GF-D8 (cell line): ENCODE data around the gene MBD6.
A peak's percentile ranks its signal among the peaks of the same experiment; 100 is the strongest.

Experiments
- DNase-seq: peaks from one replicate; lab custom pipeline; 2025; lab: John Stamatoyannopoulos, UW

MBD6 gene

GRCh38 chr12:57528831-57529555 is 6.4 kb downstream of the MBD6 start:
- no peak for DNase-seq

- no peak for DNase-seq
Measured at GRCh38 chr12:57529831-57530230, 7.2 kb downstream of the MBD6 start.

DNA sequence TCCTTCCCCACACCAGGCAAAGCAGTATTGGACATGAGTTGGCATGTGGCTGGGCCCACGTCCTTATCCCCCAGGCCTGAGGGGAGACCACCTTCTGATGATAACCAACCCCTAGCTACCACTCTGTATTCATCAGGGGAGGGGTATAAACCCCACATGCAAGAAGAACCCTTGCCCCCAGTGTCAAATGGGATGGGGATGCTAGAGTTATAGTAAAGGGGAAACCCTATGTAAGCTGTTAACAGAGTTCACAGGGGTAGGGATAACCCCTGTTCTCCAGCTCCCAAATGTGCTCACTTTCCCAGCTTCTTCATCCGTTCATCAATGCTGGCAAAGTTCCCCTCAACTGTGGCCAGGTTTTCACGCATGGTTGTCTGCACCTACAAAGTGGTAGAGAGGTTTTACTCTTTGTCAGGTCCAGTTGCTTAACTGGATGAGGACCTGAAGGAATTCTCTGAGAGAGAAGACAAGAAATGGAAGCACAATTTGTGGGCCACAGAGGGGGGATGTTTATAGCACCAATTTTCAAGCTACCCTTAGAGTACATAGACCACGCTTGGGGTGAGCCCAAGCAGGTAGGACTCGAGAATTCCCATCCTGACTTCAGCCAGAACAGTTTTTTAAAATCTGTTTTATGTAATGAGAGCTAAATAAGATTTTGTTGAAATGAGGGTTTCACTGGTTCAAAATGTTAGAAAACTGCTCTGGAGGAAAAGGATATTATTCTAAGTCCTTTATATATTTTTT is 7.9 kb downstream of the MBD6 start:
- DNase-seq, result no peak

DNA sequence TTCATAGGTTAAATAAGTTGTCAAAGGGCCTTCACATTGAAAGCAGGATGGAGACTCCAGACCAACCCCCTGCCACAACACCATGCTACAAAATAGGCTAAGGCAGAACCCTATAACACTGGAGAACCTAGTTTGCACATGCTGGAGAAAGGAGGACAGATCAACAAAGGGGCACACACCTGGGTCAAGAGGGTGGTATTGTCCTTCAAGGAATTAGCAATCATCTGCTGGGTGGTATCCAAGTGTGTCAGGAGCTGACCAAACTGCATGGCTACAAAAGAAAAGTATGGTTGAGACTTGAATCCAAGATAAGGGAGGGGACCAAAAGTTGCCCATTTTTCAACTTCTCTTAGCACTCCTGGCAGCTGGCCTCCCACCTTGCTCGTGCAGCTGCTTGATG is 9.2 kb downstream of the MBD6 start:
- no peak for DNase-seq

DNA sequence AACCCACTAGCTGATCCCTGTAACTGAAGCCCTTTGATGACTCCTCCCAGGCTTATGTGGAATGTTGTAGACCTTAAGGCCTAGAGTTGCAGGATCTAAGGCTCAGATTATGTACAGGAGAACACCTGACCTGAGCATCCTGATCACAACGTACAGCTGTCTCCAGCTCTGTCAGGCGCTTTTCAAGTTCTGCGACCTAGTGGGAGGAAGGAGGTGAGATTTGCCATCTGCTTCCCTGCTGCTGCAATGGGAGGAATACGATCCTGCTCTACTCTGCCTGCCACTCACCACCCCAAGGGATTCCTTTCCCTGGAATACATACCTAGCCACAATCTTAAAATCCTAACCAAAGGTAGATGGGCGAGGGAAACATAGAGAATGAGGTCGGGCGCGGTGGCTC is 10.5 kb downstream of the MBD6 start:
- no peak for DNase-seq

GRCh38 chr12:57534250-57534649 is 11.6 kb downstream of the MBD6 start:
- no peak for DNase-seq

DNA sequence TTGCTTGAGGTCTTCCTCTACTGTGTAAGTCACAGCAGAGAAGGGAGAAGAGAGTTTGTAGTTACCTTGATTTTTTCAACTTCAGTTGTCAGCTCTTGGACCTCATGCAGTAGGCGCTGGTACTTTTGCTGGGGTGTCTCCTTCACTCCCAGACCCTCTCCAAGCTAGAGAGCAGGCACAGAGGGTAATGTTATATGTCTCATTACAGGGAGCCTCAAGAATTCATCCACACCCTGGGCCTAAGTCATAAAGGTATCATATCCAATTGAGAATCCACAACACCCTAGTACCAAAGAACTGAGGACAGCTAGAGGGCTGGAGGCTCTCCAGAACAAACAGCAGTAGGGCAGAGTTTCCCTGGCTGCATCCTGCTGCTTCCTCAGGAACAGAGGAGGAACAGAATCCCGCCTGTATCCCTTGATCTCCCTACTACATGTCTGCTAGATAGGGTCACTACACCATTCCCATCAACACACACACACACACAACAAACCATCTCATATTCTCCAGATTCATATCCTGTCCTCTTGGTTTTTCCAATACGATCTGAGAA is 12.4 kb downstream of the MBD6 start:
- DNase-seq, result no peak

GRCh38 chr12:57535764-57536596 is 13.4 kb downstream of the MBD6 start:
- no peak for DNase-seq

DNA sequence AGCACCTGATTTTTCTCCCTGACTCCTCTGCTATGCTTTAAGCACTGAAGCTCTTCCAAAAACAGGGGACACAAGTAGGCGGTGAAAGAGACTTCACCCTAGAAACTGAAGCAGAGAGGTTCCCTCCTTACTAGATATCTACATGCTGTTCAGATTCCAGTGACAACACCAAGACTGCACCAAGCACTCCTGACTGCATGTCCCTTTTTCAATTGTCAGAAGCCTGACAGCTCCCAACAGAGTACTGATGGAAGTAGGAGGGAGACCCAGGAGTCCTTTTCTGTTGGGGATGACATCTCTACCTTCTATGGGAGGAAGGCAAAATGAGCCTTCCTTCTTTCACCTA is 13.9 kb downstream of the MBD6 start:
- no peak for DNase-seq

DNA sequence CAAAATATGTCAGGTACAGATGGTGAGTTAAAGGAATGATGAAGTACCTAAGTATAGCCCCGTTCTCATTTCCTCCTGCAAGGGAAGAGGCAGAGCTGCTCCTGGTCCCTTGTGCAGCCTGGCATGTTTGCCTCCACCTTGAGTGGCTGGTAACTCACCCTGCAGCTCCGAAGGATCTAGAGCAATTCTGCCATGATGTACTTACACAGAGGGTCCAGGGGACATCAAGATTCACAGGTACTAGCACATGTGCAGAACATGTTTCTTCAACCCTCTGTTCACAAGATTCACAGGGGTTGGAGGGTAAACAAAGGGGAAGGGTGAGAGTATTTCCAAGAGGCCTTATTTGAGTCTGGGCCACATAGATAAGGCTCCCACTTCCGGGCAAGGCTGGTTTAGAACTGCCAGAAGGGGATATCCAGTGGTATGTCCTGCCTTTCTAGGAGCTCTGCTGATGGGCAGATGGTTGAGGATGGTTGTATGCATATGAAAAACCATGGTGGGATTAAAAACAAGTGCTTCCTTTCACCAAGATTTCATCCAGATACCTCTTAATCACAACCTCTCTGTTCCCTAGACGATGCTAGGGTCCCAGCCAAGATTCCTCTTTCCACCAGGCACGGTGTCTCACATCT is 16.6 kb downstream of the MBD6 start:
- DNase-seq, result peak; percentile 25

DNA sequence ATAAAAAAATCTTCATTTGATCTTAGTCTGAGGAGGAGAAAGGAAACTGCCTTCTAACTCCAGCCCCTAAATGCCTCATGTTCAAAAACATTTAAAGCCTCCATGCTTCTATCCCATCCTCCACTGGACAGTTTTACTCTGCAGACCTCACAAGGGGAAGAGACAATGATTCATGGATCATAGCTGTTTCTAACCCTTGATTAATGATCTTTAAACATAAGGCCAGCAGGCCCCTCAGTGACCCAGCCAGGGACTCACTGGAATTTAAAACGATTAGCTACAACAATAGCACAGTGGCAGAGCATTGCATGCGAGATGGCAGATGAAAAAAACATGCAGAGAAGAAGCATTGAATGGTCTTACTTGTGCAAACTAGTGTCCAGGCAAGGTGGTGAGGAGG is 18.4 kb downstream of the MBD6 start:
- no peak for DNase-seq

- no peak for DNase-seq
Measured at GRCh38 chr12:57541717-57542116, 19.1 kb downstream of the MBD6 start.

GRCh38 chr12:57543581-57543980 is 21.0 kb downstream of the MBD6 start:
- DNase-seq, result no peak

DNA sequence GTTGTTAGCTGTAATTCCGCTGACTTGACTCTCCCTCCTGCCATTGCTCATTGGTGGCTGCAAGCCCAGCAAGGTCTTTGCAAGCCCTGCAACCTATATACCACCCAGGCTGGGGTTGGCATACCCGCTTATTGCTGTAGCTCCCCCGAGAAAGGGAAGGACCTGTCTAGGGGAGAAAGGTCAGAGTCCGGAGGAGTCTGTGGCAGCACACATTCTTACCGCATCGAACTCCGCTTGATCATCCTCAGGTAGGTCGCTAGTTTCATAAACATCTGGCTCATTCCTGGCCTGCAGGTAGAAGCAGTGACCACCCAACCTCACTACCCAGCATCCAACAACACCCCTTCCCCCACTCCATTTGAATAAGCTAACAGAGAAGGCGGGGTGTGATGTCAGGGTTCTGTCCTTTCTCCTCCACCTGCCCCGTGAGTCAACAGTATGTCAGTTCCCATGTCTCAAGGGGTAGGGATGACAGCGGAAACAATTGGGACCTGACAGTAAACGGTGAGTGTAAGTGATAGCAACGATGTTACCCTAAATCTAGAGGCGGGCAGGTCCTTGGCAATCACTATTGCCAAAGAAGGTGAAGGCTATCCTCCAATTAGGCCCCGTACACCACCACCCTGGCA is 23.3 kb downstream of the MBD6 start:
- no peak for DNase-seq

GRCh38 chr12:57546438-57547287 is 24.0 kb downstream of the MBD6 start, which contains the start of gene DCTN2:
Gene DCTN2, minus strand, starts transcription at chr12:57547192. Its CDS starts 129 bp downstream, at chr12:57547063.
- no peak for DNase-seq

DNA sequence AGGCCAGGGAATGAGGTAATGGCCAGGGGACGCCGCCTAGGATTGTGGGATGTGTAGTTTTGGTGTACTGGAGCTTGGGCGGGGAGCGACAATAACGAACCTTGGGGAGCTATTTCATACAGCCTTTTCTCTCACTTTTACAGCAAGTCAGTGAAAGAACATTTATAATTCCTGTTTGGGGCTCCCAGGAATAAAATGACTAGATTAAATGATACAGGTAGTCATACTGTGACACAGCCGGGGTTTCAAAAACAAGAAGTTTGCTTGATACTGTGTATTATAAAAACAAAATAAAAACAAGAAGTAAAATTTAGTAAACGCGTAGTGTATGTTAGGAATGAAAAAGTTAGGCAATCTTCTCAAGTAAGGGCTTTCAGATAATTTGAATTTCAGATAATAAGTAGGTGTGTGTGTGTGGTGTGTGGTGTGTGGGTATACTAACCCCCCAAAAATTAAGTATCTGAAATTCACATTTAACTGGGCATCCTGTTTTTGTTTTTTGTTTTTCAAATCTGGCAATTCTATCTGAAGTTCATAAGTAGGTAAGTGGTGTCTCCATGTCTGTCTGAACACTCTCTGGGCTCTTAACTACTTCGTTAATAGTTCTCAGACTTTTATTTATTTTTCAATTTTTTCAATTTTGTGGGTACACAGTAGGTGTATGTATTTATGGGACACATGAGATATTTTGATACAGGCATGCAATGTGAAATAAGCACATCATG is 24.8 kb downstream of the MBD6 start:
- DNase-seq, result peak; percentile 94

- no peak for DNase-seq
Measured at GRCh38 chr12:57548013-57548315, 25.3 kb downstream of the MBD6 start.

DNA sequence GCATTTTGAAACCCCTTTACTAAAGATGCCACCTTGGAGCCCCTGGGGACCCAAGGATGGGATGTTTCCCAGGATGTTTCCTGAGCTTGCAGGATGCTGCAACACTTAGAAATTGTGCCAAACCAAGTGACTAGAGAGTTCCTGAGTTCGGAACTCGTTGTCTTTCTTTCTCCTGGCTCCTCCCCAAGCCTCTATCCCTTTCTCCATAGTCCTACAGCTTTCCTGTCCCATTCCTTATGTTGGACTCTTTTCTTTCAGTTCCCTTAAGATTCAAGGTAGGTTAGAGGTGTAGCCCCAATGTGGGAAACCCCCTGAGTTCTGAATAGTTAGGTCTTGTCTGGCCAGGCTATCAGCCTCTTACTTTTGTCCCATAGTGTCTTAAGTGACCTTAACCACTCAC is 25.9 kb downstream of the MBD6 start:
- DNase-seq, result no peak

DNA sequence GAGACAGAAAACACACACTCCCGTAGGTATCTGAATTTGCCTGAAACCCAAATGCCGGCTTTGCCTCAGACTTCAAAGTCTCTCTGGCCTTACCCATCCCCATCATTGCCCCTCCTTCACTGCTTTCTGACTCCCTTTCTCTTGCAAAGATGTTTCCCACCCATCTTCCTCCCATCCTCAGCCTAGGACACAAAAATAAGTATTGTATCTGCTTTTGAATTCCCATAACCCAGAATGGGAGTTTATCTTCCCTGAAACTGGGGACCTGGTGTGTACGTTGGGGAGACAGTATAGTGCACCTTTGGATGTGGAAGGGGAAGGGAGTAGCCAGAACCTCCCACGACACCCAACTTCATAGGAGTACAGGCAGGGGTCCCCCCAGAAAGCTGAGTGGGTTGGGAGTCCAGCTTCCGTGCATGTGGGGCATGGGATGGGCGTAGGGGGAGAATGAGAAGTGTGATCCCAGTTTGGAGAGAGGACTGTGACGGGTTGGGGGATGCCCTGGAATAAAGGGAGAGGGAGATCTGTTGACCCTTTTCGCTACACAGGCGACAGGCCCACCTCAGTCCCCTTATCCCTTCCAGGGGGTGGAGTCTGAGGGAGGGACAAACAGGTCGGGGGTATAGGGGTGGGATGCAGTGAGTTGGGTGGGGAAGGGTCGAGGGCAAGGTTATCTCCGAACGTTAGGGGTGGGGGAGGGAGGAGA is 26.7 kb downstream of the MBD6 start:
- DNase-seq, result no peak
